ENCODE data around the gene GLI3. TPM values are rescaled to one million over a fixed set of nuclear protein-coding genes. Genes with fewer than 3 reads are reported as not detected.

The GLI3 gene
- total RNA-seq, 1 experiment from 2014 or later, result 45.0 TPM

- no CpG with 5 or more reads among the region's 3 CpGs for WGBS (ENCODE audit: extremely low coverage, insufficient read length, low lambda C conversion rate)
- H3K36me3 Mint-ChIP-seq (ENCODE audit: insufficient read depth in 1 of 3, low read depth in 3 of 3), result peaks cover 10 to 17% (median 11%) of the 10 kb centered on the region in 3 experiments
Measured at GRCh38 chr7:42035210-42035609, 201.8 kb downstream of the GLI3 start.

More at GRCh38 chr7:42035210-42035609, 201.8 kb downstream of the GLI3 start:
- Histone ChIP-seq H3K23me2 (ENCODE audit: insufficient read length, low read depth, low read length, poor library complexity, severe bottlenecking) (no peaks in the 10 kb centered on the region), H2AK5ac (ENCODE audit: insufficient read length, low read length) (no peak overlapping the region), H3K27ac (ENCODE audit: insufficient read length, low read depth, low read length) (no peak overlapping the region), H2BK20ac (ENCODE audit: low read depth, low read length, poor library complexity, severe bottlenecking) (no peak overlapping the region), H2BK15ac (ENCODE audit: low read depth, low read length) (no peak overlapping the region), H4K91ac (ENCODE audit: insufficient read length, low read depth, low read length) (no peak overlapping the region), H3K18ac (ENCODE audit: insufficient read length, low read depth, low read length) (no peak overlapping the region), H2BK5ac (ENCODE audit: insufficient read length, low read length) (no peak overlapping the region), H3T11ph (ENCODE audit: low read length) (no peak overlapping the region), H3K9me3 (ENCODE audit: control insufficient read depth, low read depth, low read length) (no peaks in the 10 kb centered on the region), H2BK120ac (ENCODE audit: low read depth, low read length, poor library complexity, severe bottlenecking) (no peak overlapping the region), H4K20me1 (ENCODE audit: control insufficient read depth, insufficient read depth, insufficient read length) (no peaks in the 10 kb centered on the region), H3K9ac (ENCODE audit: extremely low read depth, insufficient read length, low read length) (no peak overlapping the region), H4K8ac (replicated peaks; ENCODE audit: insufficient read length, low read depth, low read length) (no peak overlapping the region), H3K4me1 (ENCODE audit: insufficient read depth, low read length) (no peaks in the 10 kb centered on the region), H3K79me1 (ENCODE audit: insufficient read depth, low read depth, low read length, poor library complexity, severe bottlenecking) (no peaks in the 10 kb centered on the region), H3K56ac (ENCODE audit: insufficient read length, low read depth, low read length) (no peak overlapping the region), H2BK12ac (ENCODE audit: insufficient read length, low read depth, low read length) (no peak overlapping the region), H3K4ac (ENCODE audit: low read depth, low read length) (no peak overlapping the region), H3K23ac (ENCODE audit: insufficient read length, low read depth, low read length) (no peak overlapping the region), H3K27me3 (ENCODE audit: insufficient read depth, low read length) (no peaks in the 10 kb centered on the region), H2AFZ (ENCODE audit: low read length) (no peak overlapping the region), H3K4me2 (ENCODE audit: insufficient read depth, insufficient read length, low read length) (no peak overlapping the region), H4K5ac (ENCODE audit: insufficient read length, low read depth, low read length) (no peak overlapping the region), H3K14ac (ENCODE audit: insufficient read depth, low read length) (no peak overlapping the region), H3K79me2 (ENCODE audit: insufficient read depth, low read length) (no peaks in the 10 kb centered on the region; the same call in 1 of the 2 replicates)
- TF ChIP-seq CTCF (conservative IDR thresholded peaks at IDR 0.05), result no peak
- H3K4me3 Mint-ChIP-seq, result no peak overlapping the region
- no peaks in the 10 kb centered on the region for H3K27me3 Mint-ChIP-seq (ENCODE audit: low read depth)
- H3K9me3 Mint-ChIP-seq, result peaks cover 0 to under 1% of the 10 kb centered on the region in 2 experiments; a peak in 1 of 5 replicates
- H3K4me1 Mint-ChIP-seq, result peaks cover 1 to 5% of the 10 kb centered on the region in 2 experiments
- DNase-seq, result no peak
- H3K27ac Mint-ChIP-seq, result no peak overlapping the region
